ENCODE data around the gene LGI4.

LGI4 gene

GRCh38 chr19:35100588-35101533 is 34.0 kb downstream of the LGI4 start:
- no peak for DNase-seq (ENCODE audit: extremely low read depth, low read depth)
- no peak for TF ChIP-seq CTCF (IDR thresholded peaks at IDR 0.05; ENCODE audit: low read depth, low read length, missing control alignments)
- no peak overlapping the region for H3K4me3 ChIP-seq (replicated peaks; ENCODE audit: low read depth, low read length)

- no peak overlapping the region for H3K4me3 ChIP-seq (replicated peaks; ENCODE audit: low read depth, low read length)
- TF ChIP-seq CTCF (IDR thresholded peaks at IDR 0.05; ENCODE audit: low read depth, low read length, missing control alignments), result no peak
- DNase-seq (ENCODE audit: extremely low read depth, low read depth), result no peak
These were observed 35.0 kb downstream of the LGI4 start for GRCh38 chr19:35099897-35100275.

- no peak for TF ChIP-seq CTCF (IDR thresholded peaks at IDR 0.05; ENCODE audit: low read depth, low read length, missing control alignments)
- no peak overlapping the region for H3K4me3 ChIP-seq (replicated peaks; ENCODE audit: low read depth, low read length)
- DNase-seq (ENCODE audit: extremely low read depth, low read depth), result no peak
These were observed 35.5 kb downstream of the LGI4 start for GRCh38 chr19:35099155-35099896.

- DNase-seq (ENCODE audit: extremely low read depth, low read depth), result no peak
- H3K4me3 ChIP-seq (replicated peaks; ENCODE audit: low read depth, low read length), result no peak overlapping the region
- TF ChIP-seq CTCF (IDR thresholded peaks at IDR 0.05; ENCODE audit: low read depth, low read length, missing control alignments), result no peak
These were observed 36.3 kb downstream of the LGI4 start for GRCh38 chr19:35098413-35099049.

GRCh38 chr19:35095667-35096368 is 39.0 kb downstream of the LGI4 start:
- no peak for DNase-seq (ENCODE audit: extremely low read depth, low read depth)
- H3K4me3 ChIP-seq (replicated peaks; ENCODE audit: low read depth, low read length), result no peak overlapping the region
- no peak for TF ChIP-seq CTCF (IDR thresholded peaks at IDR 0.05; ENCODE audit: low read depth, low read length, missing control alignments)

GRCh38 chr19:35094656-35095055 is 40.2 kb downstream of the LGI4 start:
- TF ChIP-seq CTCF (IDR thresholded peaks at IDR 0.05; ENCODE audit: low read depth, low read length, missing control alignments), result no peak
- H3K4me3 ChIP-seq (replicated peaks; ENCODE audit: low read depth, low read length), result no peak overlapping the region
- no peak for DNase-seq (ENCODE audit: extremely low read depth, low read depth)

All from HFF-Myc (cell line).